DMS79 (cell line): ENCODE results near the gene MMP26.

Experiments
- DNase-seq: peaks from one replicate; lab custom pipeline; 2025; lab: John Stamatoyannopoulos, UW

MMP26 gene

GRCh38 chr11:4704054-4704789, at the start of gene MMP26:
Gene MMP26, plus strand, starts transcription at chr11:4704784.
- DNase-seq, result peak; percentile 95

- DNase-seq, result no peak
These were observed 45.7 kb upstream of the MMP26 start for GRCh38 chr11:4658629-4659445.

GRCh38 chr11:4662876-4663275, 41.7 kb upstream of the MMP26 start:
- DNase-seq, result no peak

- no peak for DNase-seq
These were observed 40.4 kb upstream of the MMP26 start for GRCh38 chr11:4664183-4664582.

- no peak for DNase-seq
These were observed 39.8 kb upstream of the MMP26 start for GRCh38 chr11:4664786-4665185.

- DNase-seq, result no peak
These were observed 39.2 kb upstream of the MMP26 start for GRCh38 chr11:4665424-4665823.

- DNase-seq, result peak; percentile 88
These were observed 32.8 kb upstream of the MMP26 start for GRCh38 chr11:4671741-4672140.

GRCh38 chr11:4672470-4672869, 32.1 kb upstream of the MMP26 start:
- DNase-seq, result no peak

- DNase-seq, result no peak
These were observed 30.8 kb upstream of the MMP26 start for GRCh38 chr11:4673781-4674180.

- peak; percentile 21 for DNase-seq
These were observed 26.6 kb upstream of the MMP26 start for GRCh38 chr11:4677948-4678347.

- DNase-seq, result peak; percentile 48
These were observed 24.2 kb upstream of the MMP26 start for GRCh38 chr11:4680341-4680740.

GRCh38 chr11:4682623-4683419, 21.8 kb upstream of the MMP26 start:
- DNase-seq, result no peak

GRCh38 chr11:4684631-4685285, 19.8 kb upstream of the MMP26 start:
- DNase-seq, result peak; percentile 17

GRCh38 chr11:4695442-4695841, 9.1 kb upstream of the MMP26 start:
- DNase-seq, result peak; percentile 39

GRCh38 chr11:4697585-4697984, 7.0 kb upstream of the MMP26 start, which contains the start of gene OR51E2:
Gene OR51E2, minus strand, starts transcription at chr11:4697853. Its CDS starts 15,142 bp downstream, at chr11:4682711.
- no peak for DNase-seq

- DNase-seq, result no peak
These were observed 4.7 kb upstream of the MMP26 start for GRCh38 chr11:4699697-4700435.

- no peak for DNase-seq
These were observed 4.2 kb upstream of the MMP26 start for GRCh38 chr11:4700436-4700820.

GRCh38 chr11:4704790-4705334, 278 bp downstream of the MMP26 start:
- no peak for DNase-seq

GRCh38 chr11:4713241-4713640, 8.7 kb downstream of the MMP26 start:
- no peak for DNase-seq

GRCh38 chr11:4714300-4714699, 9.7 kb downstream of the MMP26 start:
- no peak for DNase-seq
